Measurements from ENCODE around the gene PPP1R3D. TPM values are rescaled to one million over a fixed set of nuclear protein-coding genes. Genes with fewer than 3 reads are reported as not detected.
A peak's percentile ranks its signal among the peaks of the same experiment; 100 is the strongest.

Gene PPP1R3D
- total RNA-seq, 3 donors from 2014 or later = 5.9 to 10.8 (median 6.8) TPM

DNA sequence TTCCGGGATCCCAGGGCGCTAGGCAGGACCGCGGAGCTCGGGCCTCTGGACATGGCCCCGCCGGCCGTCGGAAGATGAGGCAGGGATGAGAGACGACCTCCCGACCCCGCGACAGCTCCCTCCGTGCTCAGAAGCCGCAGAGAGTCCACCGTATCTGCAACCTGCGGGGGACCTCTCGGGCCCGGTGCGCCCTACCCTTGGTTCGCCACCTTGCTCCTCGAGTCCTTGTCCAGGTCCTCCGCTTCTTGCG is 301 bp downstream of the PPP1R3D start:
- ATAC-seq (no peak), DNase-seq (peak; percentile 51 to 76 (median 71))
- Histone ChIP-seq H3K9me3 (no peaks in the 10 kb centered on the region), H3K36me3 (ENCODE audit: low read depth) (no peaks in the 10 kb centered on the region), H3K4me1 (ENCODE audit: low read depth) (peaks cover 31% of the 10 kb centered on the region), H3K4me3 (peak overlapping the region; percentile 48)
- TF ChIP-seq, protein P1, sequence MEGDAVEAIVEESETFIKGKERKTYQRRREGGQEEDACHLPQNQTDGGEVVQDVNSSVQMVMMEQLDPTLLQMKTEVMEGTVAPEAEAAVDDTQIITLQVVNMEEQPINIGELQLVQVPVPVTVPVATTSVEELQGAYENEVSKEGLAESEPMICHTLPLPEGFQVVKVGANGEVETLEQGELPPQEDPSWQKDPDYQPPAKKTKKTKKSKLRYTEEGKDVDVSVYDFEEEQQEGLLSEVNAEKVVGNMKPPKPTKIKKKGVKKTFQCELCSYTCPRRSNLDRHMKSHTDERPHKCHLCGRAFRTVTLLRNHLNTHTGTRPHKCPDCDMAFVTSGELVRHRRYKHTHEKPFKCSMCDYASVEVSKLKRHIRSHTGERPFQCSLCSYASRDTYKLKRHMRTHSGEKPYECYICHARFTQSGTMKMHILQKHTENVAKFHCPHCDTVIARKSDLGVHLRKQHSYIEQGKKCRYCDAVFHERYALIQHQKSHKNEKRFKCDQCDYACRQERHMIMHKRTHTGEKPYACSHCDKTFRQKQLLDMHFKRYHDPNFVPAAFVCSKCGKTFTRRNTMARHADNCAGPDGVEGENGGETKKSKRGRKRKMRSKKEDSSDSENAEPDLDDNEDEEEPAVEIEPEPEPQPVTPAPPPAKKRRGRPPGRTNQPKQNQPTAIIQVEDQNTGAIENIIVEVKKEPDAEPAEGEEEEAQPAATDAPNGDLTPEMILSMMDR (IDR thresholded peaks at IDR 0.05) = no peak
- intact Hi-C loops (cut with DNase I, micrococcal nuclease) = no loop called here

- ATAC-seq (peak; percentile 46), DNase-seq (peak; percentile 33 to 69 (median 55))
These were observed 840 bp downstream of the PPP1R3D start for GRCh38 chr20:59939052-59939878.

DNA sequence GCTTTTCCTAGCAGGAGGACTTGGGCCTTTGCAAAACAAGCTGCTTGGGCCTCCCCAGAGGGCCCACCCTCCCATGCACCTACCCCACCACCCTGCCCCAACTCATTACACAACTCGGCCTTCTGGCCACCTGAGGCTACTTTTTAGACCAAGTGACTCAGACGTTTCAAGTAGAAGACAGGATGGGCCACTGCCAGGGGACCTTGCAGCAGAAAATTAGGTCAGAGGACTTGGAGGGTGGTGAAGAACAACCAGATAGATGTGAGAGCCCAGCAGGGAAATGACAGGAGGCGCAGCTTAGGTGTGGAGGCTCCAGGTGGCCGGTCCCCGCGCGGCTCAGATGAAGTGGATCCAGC is 1.4 kb downstream of the PPP1R3D start:
- no peak overlapping the region for H3K4me3 ChIP-seq
- intact Hi-C loops (cut with DNase I, micrococcal nuclease) = no loop called here
- H3K36me3 ChIP-seq (ENCODE audit: low read depth) = no peaks in the 10 kb centered on the region
- TF ChIP-seq, protein P1 (IDR thresholded peaks at IDR 0.05) = no peak
- H3K4me1 ChIP-seq (ENCODE audit: low read depth) = peaks cover 31% of the 10 kb centered on the region
- no peaks in the 10 kb centered on the region for H3K9me3 ChIP-seq
- DNase-seq (no peak), ATAC-seq (no peak)

More at GRCh38 chr20:59939052-59939878, 840 bp downstream of the PPP1R3D start:
- H3K9me3 ChIP-seq = no peaks in the 10 kb centered on the region
- peak overlapping the region; percentile 48 for H3K4me3 ChIP-seq
- peaks cover 31% of the 10 kb centered on the region for H3K4me1 ChIP-seq (ENCODE audit: low read depth)
- intact Hi-C loops (cut with DNase I, micrococcal nuclease) = no loop called here
- no peaks in the 10 kb centered on the region for H3K36me3 ChIP-seq (ENCODE audit: low read depth)
- TF ChIP-seq, protein P1 (IDR thresholded peaks at IDR 0.05) = no peak

- no peak overlapping the region for H3K4me3 ChIP-seq
- TF ChIP-seq, protein P1 (IDR thresholded peaks at IDR 0.05) = no peak
- H3K9me3 ChIP-seq = no peaks in the 10 kb centered on the region
- intact Hi-C loops (cut with DNase I, micrococcal nuclease) = no loop called here
- no peak for ATAC-seq
- H3K4me1 ChIP-seq (ENCODE audit: low read depth) = peaks cover 33% of the 10 kb centered on the region
- DNase-seq = no peak
- no peaks in the 10 kb centered on the region for H3K36me3 ChIP-seq (ENCODE audit: low read depth)
These were observed 1.9 kb downstream of the PPP1R3D start for GRCh38 chr20:59938221-59938620.

- ATAC-seq = no peak
- H3K4me1 ChIP-seq (ENCODE audit: low read depth) = peaks cover 33% of the 10 kb centered on the region
- H3K4me3 ChIP-seq = no peak overlapping the region
- no peaks in the 10 kb centered on the region for H3K9me3 ChIP-seq
- TF ChIP-seq, protein P1 (IDR thresholded peaks at IDR 0.05) = no peak
- H3K36me3 ChIP-seq (ENCODE audit: low read depth) = no peaks in the 10 kb centered on the region
- no peak for DNase-seq
- intact Hi-C loops (cut with DNase I, micrococcal nuclease) = no loop called here
These were observed 3.0 kb downstream of the PPP1R3D start for GRCh38 chr20:59937150-59937549.
